ENCODE results near the gene MBD3. TPM values are rescaled to one million over a fixed set of nuclear protein-coding genes. Genes with fewer than 3 reads are reported as not detected.

MBD3 gene
- total and polyA plus RNA-seq, 10 donors: 57.4 to 177 (median 75.6) TPM

- intact Hi-C loops (cut with DNase I; ENCODE audit: low total_unique reads): no loop called here
- Histone ChIP-seq H3K4me1 (peaks cover 0 to 12% (median 5%) of the 10 kb centered on the region in 6 donors), H3K27me3 (replicated peaks in 1 of 7) (no peaks in the 10 kb centered on the region), H3K4me3 (no peak overlapping the region), H3K9me3 (no peaks in the 10 kb centered on the region), H3K27ac (no peak overlapping the region), H3K36me3 (peaks cover 0 to 48% (median 37%) of the 10 kb centered on the region in 6 donors)
- 84 to 88% (median 87%) methylated on average over 19 to 22 of the region's 22 CpGs for WGBS, 5 donors
- TF ChIP-seq CTCF (IDR thresholded peaks at IDR 0.05 in 8 of 11, conservative IDR thresholded peaks at IDR 0.05 in 3 of 11) (no peak), POLR2A (IDR thresholded peaks at IDR 0.05) (no peak), POLR2AphosphoS5 (IDR thresholded peaks at IDR 0.05) (no peak)
- no peak for DNase-seq
Measured at GRCh38 chr19:1575323-1576241, 17.1 kb downstream of the MBD3 start.

DNA sequence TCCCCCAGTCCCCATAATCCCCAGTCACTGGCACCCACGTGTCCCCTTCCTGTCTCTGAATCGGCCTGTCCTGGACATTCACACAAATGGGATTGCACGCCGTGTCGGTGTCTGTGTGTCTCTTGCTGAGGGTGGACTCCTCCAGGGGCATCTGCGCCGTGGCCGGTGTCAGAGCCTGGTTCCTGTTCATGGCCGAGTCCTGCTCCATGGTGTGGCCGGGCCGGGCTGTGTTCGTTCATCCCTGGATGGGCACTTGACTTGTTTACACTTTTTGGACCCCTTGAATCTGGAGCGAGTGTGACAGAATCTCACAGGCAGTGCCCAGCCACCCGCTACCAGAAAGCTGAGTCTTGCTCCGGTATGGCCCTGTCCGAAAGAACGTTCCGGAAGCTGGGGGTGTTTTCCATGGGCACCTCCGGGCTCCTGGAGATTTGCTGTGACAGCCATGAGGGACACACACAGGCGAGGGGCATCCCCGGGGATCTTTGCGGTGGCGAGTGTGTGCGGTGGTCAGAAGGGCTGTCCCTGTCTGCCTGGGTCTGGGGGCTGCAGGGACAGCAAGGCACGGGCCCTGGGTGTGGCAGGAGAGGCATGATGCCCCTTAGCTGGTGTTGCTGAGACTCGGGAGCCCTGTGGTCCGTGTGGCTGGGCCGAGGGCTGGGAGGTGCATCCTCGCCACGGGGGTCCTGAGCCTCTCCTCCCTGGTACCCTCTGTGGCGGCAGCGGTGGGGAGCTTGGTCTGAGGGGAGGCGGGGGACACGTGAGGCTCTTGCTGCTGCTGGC lies 18.1 kb downstream of the MBD3 start:
- no peak for TF ChIP-seq POLR2A (IDR thresholded peaks at IDR 0.05)
- peak in 2 of 3 donors; percentile 19 to 62 for TF ChIP-seq POLR2AphosphoS5 (IDR thresholded peaks at IDR 0.05)
- no peak for TF ChIP-seq CTCF (IDR thresholded peaks at IDR 0.05 in 8 of 11, conservative IDR thresholded peaks at IDR 0.05 in 3 of 11)
- H3K27me3 ChIP-seq (replicated peaks in 1 of 7): peaks cover 0 to 2% (median 0%) of the 10 kb centered on the region in 7 donors
- 82 to 92% (median 89%) methylated on average over 29 to 34 of the region's 34 CpGs for WGBS, 5 donors
- H3K27ac ChIP-seq: no peak overlapping the region
- no peak overlapping the region for H3K4me3 ChIP-seq
- no peaks in the 10 kb centered on the region for H3K9me3 ChIP-seq
- intact Hi-C loops (cut with DNase I; ENCODE audit: low total_unique reads): no loop called here
- no peak for DNase-seq
- H3K4me1 ChIP-seq: peaks cover 0 to 2% (median 0%) of the 10 kb centered on the region in 6 donors
- H3K36me3 ChIP-seq: peaks cover 0 to 37% (median 27%) of the 10 kb centered on the region in 6 donors

GRCh38 chr19:1572795-1573194 lies 19.9 kb downstream of the MBD3 start:
- peaks cover 0 to 14% (median 0%) of the 10 kb centered on the region in 7 donors for H3K27me3 ChIP-seq (replicated peaks in 1 of 7)
- H3K36me3 ChIP-seq: peaks cover 0 to 21% (median 14%) of the 10 kb centered on the region in 6 donors
- peaks cover 0 to 8% (median 7%) of the 10 kb centered on the region in 6 donors for H3K4me1 ChIP-seq
- 81 to 93% (median 88%) methylated on average over 9 of the region's 9 CpGs for WGBS, 5 donors
- intact Hi-C loops (cut with DNase I; ENCODE audit: low total_unique reads): no loop called here
- H3K9me3 ChIP-seq: no peaks in the 10 kb centered on the region
- DNase-seq: no peak
- no peak overlapping the region for H3K4me3 ChIP-seq
- TF ChIP-seq CTCF (IDR thresholded peaks at IDR 0.05 in 8 of 11, conservative IDR thresholded peaks at IDR 0.05 in 3 of 11): no peak
- TF ChIP-seq POLR2AphosphoS5 (IDR thresholded peaks at IDR 0.05): no peak
- no peak for TF ChIP-seq POLR2A (IDR thresholded peaks at IDR 0.05)
- no peak overlapping the region for H3K27ac ChIP-seq

Data from spleen (tissue), 11 donors.